ENCODE measurements around the gene GOLGA1.
"Not testable (repeated sequence)": the region's sequence is repeated elsewhere in the genome, so short reads cannot be mapped to it uniquely, and the experiment has no call there.

GOLGA1 gene

DNA sequence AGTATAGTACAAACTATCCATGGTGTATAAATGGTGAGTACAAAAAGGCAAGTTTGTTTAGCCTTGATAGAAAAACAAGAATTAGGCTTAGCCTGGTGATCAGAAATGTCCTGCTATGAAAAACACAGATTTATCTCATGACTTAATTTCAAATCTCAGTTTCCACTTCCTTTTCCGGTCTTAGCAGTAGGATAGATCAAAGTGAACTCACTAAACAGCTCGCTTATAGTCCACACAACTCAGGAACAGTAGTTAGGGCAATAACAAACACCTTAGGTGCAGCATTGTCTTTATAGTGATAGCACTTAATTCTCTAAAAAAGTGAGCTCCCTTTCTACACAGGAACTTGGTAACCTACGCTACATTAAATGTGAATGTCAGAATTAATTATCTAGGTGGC is 11.4 kb downstream of the GOLGA1 start:
- Histone ChIP-seq H3K79me2 (no peaks in the 10 kb centered on the region), H3K4me3 (ENCODE audit: low read depth, low read length) (no peak overlapping the region), H3K27ac (no peak overlapping the region), H3K36me3 (ENCODE audit: control insufficient read depth, insufficient read depth, low read length) (no peaks in the 10 kb centered on the region), H3K27me3 (ENCODE audit: control insufficient read depth, insufficient read depth, low read length) (no peaks in the 10 kb centered on the region), H3K4me2 (ENCODE audit: low read length) (no peak overlapping the region), H3K4me1 (no peaks in the 10 kb centered on the region), H3K9ac (no peak overlapping the region), H2AFZ (no peak overlapping the region), H3K9me3 (ENCODE audit: control insufficient read depth, low read length) (no peaks in the 10 kb centered on the region)
- TF ChIP-seq, protein P1, sequence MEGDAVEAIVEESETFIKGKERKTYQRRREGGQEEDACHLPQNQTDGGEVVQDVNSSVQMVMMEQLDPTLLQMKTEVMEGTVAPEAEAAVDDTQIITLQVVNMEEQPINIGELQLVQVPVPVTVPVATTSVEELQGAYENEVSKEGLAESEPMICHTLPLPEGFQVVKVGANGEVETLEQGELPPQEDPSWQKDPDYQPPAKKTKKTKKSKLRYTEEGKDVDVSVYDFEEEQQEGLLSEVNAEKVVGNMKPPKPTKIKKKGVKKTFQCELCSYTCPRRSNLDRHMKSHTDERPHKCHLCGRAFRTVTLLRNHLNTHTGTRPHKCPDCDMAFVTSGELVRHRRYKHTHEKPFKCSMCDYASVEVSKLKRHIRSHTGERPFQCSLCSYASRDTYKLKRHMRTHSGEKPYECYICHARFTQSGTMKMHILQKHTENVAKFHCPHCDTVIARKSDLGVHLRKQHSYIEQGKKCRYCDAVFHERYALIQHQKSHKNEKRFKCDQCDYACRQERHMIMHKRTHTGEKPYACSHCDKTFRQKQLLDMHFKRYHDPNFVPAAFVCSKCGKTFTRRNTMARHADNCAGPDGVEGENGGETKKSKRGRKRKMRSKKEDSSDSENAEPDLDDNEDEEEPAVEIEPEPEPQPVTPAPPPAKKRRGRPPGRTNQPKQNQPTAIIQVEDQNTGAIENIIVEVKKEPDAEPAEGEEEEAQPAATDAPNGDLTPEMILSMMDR (IDR thresholded peaks at IDR 0.05) = no peak

DNA sequence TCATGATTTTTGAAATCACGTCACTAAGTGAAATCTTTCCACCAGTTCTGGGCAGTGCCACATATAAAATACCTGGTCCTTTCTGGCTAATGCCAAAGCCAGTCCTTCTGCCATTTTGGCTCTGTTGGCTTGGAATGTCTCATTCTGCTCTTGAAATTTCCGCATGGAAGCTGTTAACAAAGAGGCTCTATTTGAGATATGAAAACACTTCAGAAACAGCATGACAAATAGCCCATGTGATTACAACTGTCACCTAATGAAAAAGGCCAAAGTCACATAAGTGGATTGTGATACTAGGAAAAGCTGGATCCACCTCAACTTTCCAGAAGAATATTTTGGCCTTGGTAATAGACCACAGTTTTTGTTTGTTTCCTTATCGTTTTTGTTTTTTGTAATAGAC is 12.8 kb downstream of the GOLGA1 start:
- H3K9ac ChIP-seq = no peak overlapping the region
- H2AFZ ChIP-seq = no peak overlapping the region
- no peaks in the 10 kb centered on the region for H3K4me1 ChIP-seq
- no peaks in the 10 kb centered on the region for H3K9me3 ChIP-seq (ENCODE audit: control insufficient read depth, low read length)
- no peaks in the 10 kb centered on the region for H3K79me2 ChIP-seq
- H3K36me3 ChIP-seq (ENCODE audit: control insufficient read depth, insufficient read depth, low read length) = no peaks in the 10 kb centered on the region
- TF ChIP-seq, protein P1 (IDR thresholded peaks at IDR 0.05) = no peak
- H3K4me3 ChIP-seq (ENCODE audit: low read depth, low read length) = no peak overlapping the region
- no peak overlapping the region for H3K27ac ChIP-seq
- H3K4me2 ChIP-seq (ENCODE audit: low read length) = no peak overlapping the region
- no peaks in the 10 kb centered on the region for H3K27me3 ChIP-seq (ENCODE audit: control insufficient read depth, insufficient read depth, low read length)

DNA sequence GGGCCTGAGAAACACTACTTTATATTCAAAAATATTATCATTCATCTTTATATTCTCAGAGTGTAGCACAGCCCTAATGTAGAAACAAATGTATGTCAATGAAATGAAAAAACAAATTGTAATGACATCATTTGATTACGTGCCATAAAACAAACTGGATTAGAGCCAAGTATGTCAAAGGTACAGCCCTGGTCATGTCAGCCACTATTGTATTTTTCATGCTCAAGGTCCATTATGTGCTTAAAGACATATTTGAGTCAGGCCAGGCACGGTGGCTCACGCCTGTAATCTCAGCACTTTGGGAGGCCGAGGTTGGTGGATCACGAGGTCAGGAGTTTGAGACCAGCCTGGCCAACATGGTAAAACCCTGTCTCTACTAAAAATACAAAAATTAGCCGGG is 20.5 kb downstream of the GOLGA1 start:
- not testable (repeated sequence) for H3K4me3 ChIP-seq (ENCODE audit: low read depth, low read length); H3K4me2 ChIP-seq (ENCODE audit: low read length); H3K27ac ChIP-seq; H3K9me3 ChIP-seq (ENCODE audit: control insufficient read depth, low read length); H2AFZ ChIP-seq; H3K9ac ChIP-seq; H3K27me3 ChIP-seq (ENCODE audit: control insufficient read depth, insufficient read depth, low read length); H3K36me3 ChIP-seq (ENCODE audit: control insufficient read depth, insufficient read depth, low read length); H3K4me1 ChIP-seq; H3K79me2 ChIP-seq

DNA sequence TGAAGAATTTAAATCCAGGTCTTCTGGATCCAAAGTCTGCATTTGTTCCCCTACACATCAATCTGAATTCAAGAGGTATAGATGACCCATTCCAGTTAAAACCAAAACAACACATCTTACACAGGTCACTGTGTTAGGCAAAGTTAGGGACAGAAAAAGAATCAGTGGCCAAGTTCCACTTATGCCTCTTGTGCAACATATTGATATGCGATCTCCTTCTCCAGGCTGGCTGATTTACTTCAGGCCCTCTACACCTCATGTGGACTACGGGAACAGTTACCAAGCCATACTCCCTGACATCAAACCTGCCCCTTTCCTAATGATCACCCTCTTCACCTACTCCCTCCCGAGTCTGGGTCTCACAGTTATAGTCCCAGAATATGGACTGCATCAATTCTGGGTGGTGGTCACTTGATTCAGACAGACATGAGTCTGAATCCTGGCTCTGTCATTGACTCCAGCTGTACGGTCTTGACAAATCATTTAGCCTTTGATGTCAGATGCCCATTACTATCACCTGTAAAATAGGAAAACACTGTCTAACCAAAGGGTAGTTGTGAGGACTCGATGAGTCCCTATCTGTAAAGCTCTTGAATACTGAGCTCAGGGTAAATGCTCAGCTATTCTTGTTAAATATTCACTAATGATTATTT is 26.0 kb downstream of the GOLGA1 start:
- no peaks in the 10 kb centered on the region for H3K36me3 ChIP-seq (ENCODE audit: control insufficient read depth, insufficient read depth, low read length)
- H3K9ac ChIP-seq = no peak overlapping the region
- H3K4me3 ChIP-seq (ENCODE audit: low read depth, low read length) = no peak overlapping the region
- H3K4me1 ChIP-seq = no peaks in the 10 kb centered on the region
- TF ChIP-seq, protein P1 (IDR thresholded peaks at IDR 0.05) = no peak
- H3K27ac ChIP-seq = no peak overlapping the region
- H3K4me2 ChIP-seq (ENCODE audit: low read length) = no peak overlapping the region
- H3K27me3 ChIP-seq (ENCODE audit: control insufficient read depth, insufficient read depth, low read length) = no peaks in the 10 kb centered on the region
- no peaks in the 10 kb centered on the region for H3K79me2 ChIP-seq
- H2AFZ ChIP-seq = no peak overlapping the region
- H3K9me3 ChIP-seq (ENCODE audit: control insufficient read depth, low read length) = no peaks in the 10 kb centered on the region

DNA sequence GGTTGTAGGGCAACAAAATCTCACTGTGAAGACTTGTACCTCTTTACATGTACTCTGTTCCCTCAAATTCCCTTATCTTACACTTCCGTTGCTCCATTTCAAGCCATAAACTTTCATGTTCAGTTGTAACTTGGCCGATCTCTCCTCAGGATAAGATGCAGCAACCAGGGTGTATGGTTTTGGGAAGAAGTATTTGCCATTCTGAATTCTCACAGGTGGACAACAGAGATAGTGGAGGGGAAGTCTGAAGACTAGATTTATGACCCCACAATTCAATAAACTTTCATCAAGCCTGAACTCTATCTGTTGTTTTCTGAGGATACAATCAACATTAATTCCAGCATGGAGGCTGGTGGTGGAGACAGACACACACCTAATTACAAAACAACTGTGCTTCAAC is 27.5 kb downstream of the GOLGA1 start:
- no peak overlapping the region for H3K4me3 ChIP-seq (ENCODE audit: low read depth, low read length)
- no peaks in the 10 kb centered on the region for H3K9me3 ChIP-seq (ENCODE audit: control insufficient read depth, low read length)
- TF ChIP-seq, protein P1 (IDR thresholded peaks at IDR 0.05) = no peak
- no peak overlapping the region for H3K9ac ChIP-seq
- H2AFZ ChIP-seq = no peak overlapping the region
- no peak overlapping the region for H3K27ac ChIP-seq
- no peaks in the 10 kb centered on the region for H3K4me1 ChIP-seq
- no peak overlapping the region for H3K4me2 ChIP-seq (ENCODE audit: low read length)
- no peaks in the 10 kb centered on the region for H3K36me3 ChIP-seq (ENCODE audit: control insufficient read depth, insufficient read depth, low read length)
- no peaks in the 10 kb centered on the region for H3K27me3 ChIP-seq (ENCODE audit: control insufficient read depth, insufficient read depth, low read length)
- H3K79me2 ChIP-seq = no peaks in the 10 kb centered on the region

Data from parathyroid adenoma (tissue), 2 donors.